Measurements from ENCODE around the gene FSTL3.
"Not testable (repeated sequence)": the region's sequence is repeated elsewhere in the genome, so short reads cannot be mapped to it uniquely, and the experiment has no call there.

FSTL3 gene

DNA sequence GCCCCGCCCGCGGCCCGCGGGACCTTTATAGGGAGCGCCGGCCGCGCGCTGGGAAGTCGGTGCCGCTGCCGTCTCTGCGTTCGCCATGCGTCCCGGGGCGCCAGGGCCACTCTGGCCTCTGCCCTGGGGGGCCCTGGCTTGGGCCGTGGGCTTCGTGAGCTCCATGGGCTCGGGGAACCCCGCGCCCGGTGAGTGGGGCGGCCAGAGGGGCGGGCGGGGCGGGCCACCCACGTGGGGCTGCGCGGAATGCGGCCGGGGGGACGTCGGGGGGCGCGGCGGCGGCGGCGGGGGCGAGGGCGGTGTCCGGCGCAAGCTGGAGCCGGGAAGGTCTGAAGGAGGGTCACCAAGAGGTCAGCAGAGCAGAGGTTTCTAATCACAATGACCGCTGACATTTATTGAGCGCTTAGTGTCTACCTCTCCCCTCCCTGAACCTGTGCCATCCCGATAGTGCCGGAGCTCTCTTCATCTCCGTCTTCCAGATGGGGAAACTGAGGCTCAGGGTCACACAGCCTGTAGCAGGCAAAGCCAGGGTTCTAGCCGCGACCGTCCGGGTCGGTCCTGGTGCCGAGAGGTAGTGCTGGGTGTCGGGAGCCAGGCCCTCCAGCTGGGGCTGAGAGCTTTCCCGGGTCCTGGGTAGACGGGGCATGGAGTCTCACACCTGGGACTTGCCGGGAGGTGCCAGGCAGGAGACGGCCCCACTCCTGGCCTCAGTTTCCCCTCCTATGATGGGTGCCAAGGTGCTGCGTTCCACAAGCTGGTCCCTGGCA is at the start of gene FSTL3:
Gene FSTL3 (plus strand): TSS at position 54 of the 767 bp plus-strand sequence. CDS start 32 bp downstream, at position 86.
- Histone ChIP-seq H3K36me3 (ENCODE audit: low read depth) (peaks cover 21% of the 10 kb centered on the region), H3K4me1 (ENCODE audit: insufficient read depth, poor library complexity, severe bottlenecking) (peaks cover 5% of the 10 kb centered on the region), H3K4me3 (ENCODE audit: severe bottlenecking) (peak within 1 kb of the TSS; percentile 84), H3K27me3 (ENCODE audit: insufficient read depth, poor library complexity, severe bottlenecking) (no peaks in the 10 kb centered on the region), H3K9me3 (ENCODE audit: severe bottlenecking) (no peaks in the 10 kb centered on the region), H3K27ac (ENCODE audit: poor library complexity, severe bottlenecking) (peak within 1 kb of the TSS; percentile 96)
- DNase-seq (ENCODE audit: low spot score), result no peak
- TF ChIP-seq, protein P1, sequence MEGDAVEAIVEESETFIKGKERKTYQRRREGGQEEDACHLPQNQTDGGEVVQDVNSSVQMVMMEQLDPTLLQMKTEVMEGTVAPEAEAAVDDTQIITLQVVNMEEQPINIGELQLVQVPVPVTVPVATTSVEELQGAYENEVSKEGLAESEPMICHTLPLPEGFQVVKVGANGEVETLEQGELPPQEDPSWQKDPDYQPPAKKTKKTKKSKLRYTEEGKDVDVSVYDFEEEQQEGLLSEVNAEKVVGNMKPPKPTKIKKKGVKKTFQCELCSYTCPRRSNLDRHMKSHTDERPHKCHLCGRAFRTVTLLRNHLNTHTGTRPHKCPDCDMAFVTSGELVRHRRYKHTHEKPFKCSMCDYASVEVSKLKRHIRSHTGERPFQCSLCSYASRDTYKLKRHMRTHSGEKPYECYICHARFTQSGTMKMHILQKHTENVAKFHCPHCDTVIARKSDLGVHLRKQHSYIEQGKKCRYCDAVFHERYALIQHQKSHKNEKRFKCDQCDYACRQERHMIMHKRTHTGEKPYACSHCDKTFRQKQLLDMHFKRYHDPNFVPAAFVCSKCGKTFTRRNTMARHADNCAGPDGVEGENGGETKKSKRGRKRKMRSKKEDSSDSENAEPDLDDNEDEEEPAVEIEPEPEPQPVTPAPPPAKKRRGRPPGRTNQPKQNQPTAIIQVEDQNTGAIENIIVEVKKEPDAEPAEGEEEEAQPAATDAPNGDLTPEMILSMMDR (IDR thresholded peaks at IDR 0.05; ENCODE audit: poor library complexity, severe bottlenecking), result no peak
- ATAC-seq (ENCODE audit: low read depth), result no peak

DNA sequence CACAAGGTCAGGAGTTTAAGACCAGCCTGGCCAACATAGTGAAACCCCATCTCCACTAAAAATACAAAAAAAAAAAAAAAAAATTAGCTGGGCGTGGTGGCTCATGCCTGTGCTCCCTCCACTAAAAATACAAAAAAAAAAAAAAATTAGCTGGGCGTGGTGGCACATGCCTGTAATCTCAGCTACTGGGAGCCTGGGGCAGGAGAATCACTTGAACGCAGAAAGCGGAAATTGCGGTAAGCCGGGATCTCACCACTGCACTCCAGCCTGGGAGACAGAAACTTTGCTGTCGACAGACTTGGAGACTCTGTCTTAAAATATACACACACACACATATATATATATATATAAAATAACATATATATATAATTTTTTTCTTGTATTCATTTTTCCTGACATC is 49.6 kb upstream of the FSTL3 start:
- H3K4me3 ChIP-seq (ENCODE audit: severe bottlenecking); H3K9me3 ChIP-seq (ENCODE audit: severe bottlenecking); DNase-seq (ENCODE audit: low spot score); H3K27ac ChIP-seq (ENCODE audit: poor library complexity, severe bottlenecking); H3K27me3 ChIP-seq (ENCODE audit: insufficient read depth, poor library complexity, severe bottlenecking); H3K4me1 ChIP-seq (ENCODE audit: insufficient read depth, poor library complexity, severe bottlenecking); ATAC-seq (ENCODE audit: low read depth): not testable (repeated sequence)
- peaks cover 37% of the 10 kb centered on the region for H3K36me3 ChIP-seq (ENCODE audit: low read depth)

DNA sequence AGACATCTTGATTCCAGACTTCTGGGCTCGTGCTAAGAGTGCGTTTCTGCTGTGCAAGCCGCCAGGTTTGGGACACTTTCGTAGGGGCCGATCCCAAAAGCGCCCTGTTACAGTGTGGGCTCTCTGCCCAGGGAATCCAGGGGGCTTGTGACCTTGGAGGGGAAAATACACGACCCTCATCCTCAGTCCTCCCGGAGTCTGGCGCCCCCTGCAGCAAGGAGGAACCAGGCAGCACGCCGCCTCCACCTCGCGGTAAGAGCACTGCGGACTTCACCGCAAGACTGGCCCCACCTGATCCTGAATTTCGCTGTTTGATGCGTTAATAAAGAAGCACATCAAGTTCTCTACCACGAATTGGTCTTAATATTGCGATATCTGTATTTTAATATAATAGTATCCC is 48.0 kb upstream of the FSTL3 start:
- Histone ChIP-seq H3K9me3 (ENCODE audit: severe bottlenecking) (no peaks in the 10 kb centered on the region), H3K4me3 (ENCODE audit: severe bottlenecking) (no peak overlapping the region), H3K4me1 (ENCODE audit: insufficient read depth, poor library complexity, severe bottlenecking) (peaks cover 2% of the 10 kb centered on the region), H3K36me3 (ENCODE audit: low read depth) (peaks cover 40% of the 10 kb centered on the region), H3K27ac (ENCODE audit: poor library complexity, severe bottlenecking) (no peak overlapping the region), H3K27me3 (ENCODE audit: insufficient read depth, poor library complexity, severe bottlenecking) (no peaks in the 10 kb centered on the region)
- DNase-seq (ENCODE audit: low spot score) (no peak), ATAC-seq (ENCODE audit: low read depth) (no peak)
- TF ChIP-seq, protein P1 (IDR thresholded peaks at IDR 0.05; ENCODE audit: poor library complexity, severe bottlenecking), result peak; percentile 12

DNA sequence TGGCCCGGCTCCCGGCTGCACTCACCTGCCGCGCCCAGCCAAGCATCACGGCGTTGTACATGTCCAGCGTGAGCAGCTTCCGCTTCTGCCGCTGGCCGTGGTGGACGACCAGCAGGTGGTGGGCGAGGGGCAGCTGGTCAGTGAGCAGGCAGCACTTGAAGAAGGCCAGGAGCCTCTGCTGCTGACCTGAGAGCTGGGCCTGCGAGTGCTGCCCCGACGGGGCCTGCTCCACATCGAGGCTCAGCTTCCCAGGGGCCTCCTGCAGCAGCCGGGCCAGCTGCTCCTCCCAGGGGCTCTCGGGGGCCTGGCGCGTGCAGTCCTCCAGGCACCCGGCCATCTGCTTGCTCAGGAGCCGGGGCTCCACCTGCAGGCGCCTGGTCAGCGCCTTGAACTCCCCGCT is 46.7 kb upstream of the FSTL3 start:
- not testable (repeated sequence) for H3K27ac ChIP-seq (ENCODE audit: poor library complexity, severe bottlenecking); H3K4me1 ChIP-seq (ENCODE audit: insufficient read depth, poor library complexity, severe bottlenecking); H3K9me3 ChIP-seq (ENCODE audit: severe bottlenecking); H3K4me3 ChIP-seq (ENCODE audit: severe bottlenecking); DNase-seq (ENCODE audit: low spot score); H3K27me3 ChIP-seq (ENCODE audit: insufficient read depth, poor library complexity, severe bottlenecking); ATAC-seq (ENCODE audit: low read depth)
- peaks cover 38% of the 10 kb centered on the region for H3K36me3 ChIP-seq (ENCODE audit: low read depth)

DNA sequence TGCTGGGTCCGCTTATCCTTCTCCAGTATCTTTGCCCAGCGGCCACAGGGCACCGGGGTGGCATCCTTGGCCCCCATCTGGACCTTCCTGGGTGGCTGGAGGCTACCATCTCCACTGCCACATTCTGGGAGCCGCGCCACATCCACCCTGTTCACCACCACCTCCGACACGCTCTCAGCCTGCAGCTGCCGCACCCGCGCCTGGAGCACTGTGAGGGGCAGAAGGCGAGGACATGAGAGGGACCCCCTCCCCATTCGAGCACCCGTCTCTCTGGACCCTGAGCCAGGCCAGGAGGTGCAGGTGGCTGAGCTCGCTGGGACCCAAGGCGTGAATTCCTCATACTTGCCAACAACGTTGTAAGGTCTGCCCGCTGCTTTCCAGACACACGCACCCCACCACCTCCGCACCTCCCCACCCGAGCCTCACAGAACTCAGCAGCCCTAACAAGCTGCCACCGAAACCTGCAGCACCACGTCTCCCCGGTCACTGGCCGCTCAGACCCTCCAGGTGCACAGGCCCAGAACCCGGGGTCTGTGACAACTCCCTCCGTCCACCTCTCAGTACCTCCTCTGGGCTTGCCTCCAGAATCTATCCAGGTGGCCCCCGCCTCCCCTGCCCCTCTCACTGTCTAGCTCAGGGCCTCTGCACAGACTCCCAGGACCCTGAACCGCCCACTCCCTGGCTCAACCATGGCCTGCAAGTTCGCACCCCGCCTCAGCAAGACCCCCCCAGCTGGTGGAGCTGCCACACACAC is 46.1 kb upstream of the FSTL3 start:
- DNase-seq (ENCODE audit: low spot score) (no peak), ATAC-seq (ENCODE audit: low read depth) (no peak)
- TF ChIP-seq, protein P1 (IDR thresholded peaks at IDR 0.05; ENCODE audit: poor library complexity, severe bottlenecking), result no peak
- H3K4me3 ChIP-seq (ENCODE audit: severe bottlenecking), result no peak overlapping the region
- peaks cover 36% of the 10 kb centered on the region for H3K36me3 ChIP-seq (ENCODE audit: low read depth)
- H3K27me3 ChIP-seq (ENCODE audit: insufficient read depth, poor library complexity, severe bottlenecking), result no peaks in the 10 kb centered on the region
- no peak overlapping the region for H3K27ac ChIP-seq (ENCODE audit: poor library complexity, severe bottlenecking)
- no peaks in the 10 kb centered on the region for H3K9me3 ChIP-seq (ENCODE audit: severe bottlenecking)
- peaks cover 2% of the 10 kb centered on the region for H3K4me1 ChIP-seq (ENCODE audit: insufficient read depth, poor library complexity, severe bottlenecking)
